ENCODE results near the gene HCFC1R1. TPM values are rescaled to one million over a fixed set of nuclear protein-coding genes. Genes with fewer than 3 reads are reported as not detected.

HCFC1R1 gene
- total RNA-seq, 1 donor from 2014 or later, result 26.6 TPM

DNA sequence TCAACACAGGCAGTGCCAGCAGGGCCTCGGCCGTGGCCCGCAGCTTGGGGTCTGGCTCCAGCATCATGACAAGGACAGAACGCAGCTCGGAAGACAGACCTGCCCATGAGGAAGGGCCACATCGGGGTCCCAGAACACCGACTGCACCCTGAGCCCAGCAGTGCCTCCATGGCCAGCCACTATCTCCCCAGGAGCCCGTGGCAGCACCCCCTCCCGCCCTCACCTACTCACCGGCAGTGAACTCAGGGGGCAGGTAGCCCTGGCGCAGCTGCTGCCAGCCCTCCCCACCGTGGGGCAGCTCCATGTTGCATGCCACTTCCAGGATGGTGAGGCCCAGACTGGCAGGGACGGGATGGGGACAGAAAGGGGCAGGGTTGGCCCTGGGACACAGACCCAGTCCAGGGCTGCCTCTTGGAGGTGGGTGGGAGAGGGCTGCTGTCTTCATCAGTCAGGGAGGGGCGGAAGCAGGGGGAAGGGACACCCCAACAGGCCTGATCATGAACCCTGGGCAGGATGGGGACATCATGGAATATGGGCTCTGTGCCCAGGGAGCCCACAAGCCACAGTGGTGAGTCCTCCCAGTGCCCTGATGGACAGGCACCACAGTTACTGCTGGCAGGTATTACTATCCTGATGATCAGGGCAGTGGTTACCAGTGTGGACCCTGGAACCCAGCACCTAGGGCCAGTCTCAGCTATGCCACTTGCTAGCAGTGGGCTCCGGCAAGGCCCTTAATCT lies 49.3 kb downstream of the HCFC1R1 start:
- ATAC-seq, result no peak

- no peak for ATAC-seq
Observed at GRCh38 chr16:2973605-2974318, 50.0 kb downstream of the HCFC1R1 start.

GRCh38 chr16:2973093-2973492 lies 50.6 kb downstream of the HCFC1R1 start:
- no peak for ATAC-seq

Other genes with a start within 250 kb of the HCFC1R1 start
- 310 TPM for gene ELOB, start 246.7 kb downstream of the HCFC1R1 start, total RNA-seq
- gene PRSS33, start 236.4 kb downstream of the HCFC1R1 start, total RNA-seq, result not detected
- not detected for gene PRSS41, start 225.5 kb downstream of the HCFC1R1 start, total RNA-seq
- 6.9 TPM for gene PRSS21, start 206.7 kb downstream of the HCFC1R1 start, total RNA-seq
- gene ZG16B, start 193.6 kb downstream of the HCFC1R1 start, total RNA-seq, result 15.3 TPM
- 97.0 TPM for gene PRSS22, start 165.8 kb downstream of the HCFC1R1 start, total RNA-seq
- 19.5 TPM for gene FLYWCH2, start 140.7 kb downstream of the HCFC1R1 start, total RNA-seq
- 16.4 TPM for gene FLYWCH1, start 112.0 kb downstream of the HCFC1R1 start, total RNA-seq
- 1.3 TPM for gene KREMEN2, start 59.7 kb downstream of the HCFC1R1 start, total RNA-seq
- gene PAQR4, start 54.6 kb downstream of the HCFC1R1 start, total RNA-seq, result 11.1 TPM
- 16.9 TPM for gene PKMYT1, start 43.5 kb downstream of the HCFC1R1 start, total RNA-seq
- gene CLDN9, start 11.0 kb downstream of the HCFC1R1 start, total RNA-seq, result not detected
- not detected for gene CLDN6, start 5.8 kb downstream of the HCFC1R1 start, total RNA-seq
- gene TNFRSF12A, start 3.6 kb downstream of the HCFC1R1 start, total RNA-seq, result 11.7 TPM
- 21.3 TPM for gene THOC6, start 93 bp upstream of the HCFC1R1 start, total RNA-seq
- gene BICDL2, start 13.0 kb upstream of the HCFC1R1 start, total RNA-seq, result 62.0 TPM
- gene MMP25, start 22.6 kb upstream of the HCFC1R1 start, total RNA-seq, result 0.80 TPM
- 3.7 TPM for gene IL32, start 41.7 kb upstream of the HCFC1R1 start, total RNA-seq
- not detected for gene ZSCAN10, start 75.4 kb upstream of the HCFC1R1 start, total RNA-seq
- gene ZNF205, start 88.6 kb upstream of the HCFC1R1 start, total RNA-seq, result 5.6 TPM
- 9.7 TPM for gene ZNF213, start 111.1 kb upstream of the HCFC1R1 start, total RNA-seq
- gene OR1F1, start 164.3 kb upstream of the HCFC1R1 start, total RNA-seq, result not detected
- gene ZNF200, start 211.2 kb upstream of the HCFC1R1 start, total RNA-seq, result 4.1 TPM
- gene MEFV, start 232.7 kb upstream of the HCFC1R1 start, total RNA-seq, result 0.52 TPM

Data from esophagus mucosa (tissue), 1 donor.